Measurements from ENCODE around the gene NOD1.

Gene NOD1

GRCh38 chr7:30452280-30452930, 26.2 kb downstream of the NOD1 start:
- no peak for DNase-seq (ENCODE audit: low read depth)
- no peak for TF ChIP-seq CTCF (conservative IDR thresholded peaks at IDR 0.05; ENCODE audit: low read length)
- no peak overlapping the region for H3K4me3 ChIP-seq (ENCODE audit: low read length)

DNA sequence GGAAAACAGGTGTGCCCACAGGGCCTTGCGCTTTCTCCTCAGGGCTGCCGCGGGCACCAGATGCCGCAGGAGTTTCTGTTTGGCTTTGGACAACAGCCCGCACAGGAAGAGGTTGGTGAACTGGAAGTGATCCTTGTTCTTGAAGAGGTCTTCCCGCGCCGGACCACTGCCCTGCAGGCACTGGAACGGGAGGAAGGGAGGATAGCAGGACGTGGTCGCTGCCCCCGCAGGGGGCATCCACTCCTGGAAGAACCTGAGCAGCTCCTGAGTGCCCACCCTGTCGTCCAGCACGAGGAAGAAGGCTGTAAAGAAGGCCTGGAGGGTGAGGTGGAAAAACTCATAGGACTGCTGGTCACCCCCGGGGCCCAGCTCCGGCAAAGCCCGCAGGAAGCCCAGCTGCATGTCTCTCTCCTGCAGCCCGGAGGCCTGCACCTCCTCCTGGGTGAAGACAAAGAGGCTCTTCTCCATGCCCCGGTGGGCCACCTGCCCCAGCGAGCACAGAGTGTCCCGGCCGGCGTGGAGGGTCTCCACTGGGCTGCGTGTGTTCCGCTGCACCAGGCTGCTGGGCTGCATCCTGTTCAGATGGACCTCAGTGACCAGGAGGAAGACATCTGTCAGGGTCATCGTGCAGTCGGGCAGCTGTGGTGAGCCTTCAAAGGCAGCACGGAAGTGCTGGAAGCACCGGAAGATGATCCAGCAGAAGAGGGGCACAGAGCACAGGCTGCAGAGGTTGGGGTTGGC, 26.9 kb downstream of the NOD1 start:
- no peak overlapping the region for H3K4me3 ChIP-seq (ENCODE audit: low read length)
- no peak for TF ChIP-seq CTCF (conservative IDR thresholded peaks at IDR 0.05; ENCODE audit: low read length)
- no peak for DNase-seq (ENCODE audit: low read depth)

DNA sequence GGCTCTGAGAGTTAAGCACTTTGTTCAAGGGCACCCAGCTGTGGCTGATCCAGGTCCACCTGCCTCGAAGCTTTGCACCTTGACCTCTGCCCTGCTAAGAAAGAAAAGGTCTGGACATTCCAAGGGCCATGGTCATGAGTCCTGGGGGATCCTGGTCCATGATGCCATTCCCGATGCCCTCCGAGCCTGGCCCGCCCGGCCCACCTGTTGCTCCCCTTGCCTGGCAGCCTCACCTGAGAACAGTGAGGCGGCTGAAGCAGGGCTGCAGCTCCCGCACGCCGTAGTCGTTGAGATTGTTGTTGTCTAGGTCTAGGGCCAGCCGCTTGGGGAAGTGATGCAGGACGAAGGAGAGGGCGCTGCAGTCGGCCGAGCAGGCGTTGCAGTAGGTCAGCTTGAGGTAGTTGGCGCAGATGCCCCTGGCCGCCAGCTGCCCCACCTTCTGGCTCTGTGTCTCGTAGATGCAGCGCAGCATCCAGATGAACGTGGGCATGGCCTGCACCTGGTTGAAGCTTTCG, 27.5 kb downstream of the NOD1 start:
- no peak for DNase-seq (ENCODE audit: low read depth)
- H3K4me3 ChIP-seq (ENCODE audit: low read length), result no peak overlapping the region
- no peak for TF ChIP-seq CTCF (conservative IDR thresholded peaks at IDR 0.05; ENCODE audit: low read length)

- DNase-seq (ENCODE audit: low read depth), result no peak
- TF ChIP-seq CTCF (conservative IDR thresholded peaks at IDR 0.05; ENCODE audit: low read length), result no peak
- no peak overlapping the region for H3K4me3 ChIP-seq (ENCODE audit: low read length)
Observed at GRCh38 chr7:30450240-30450982, 28.2 kb downstream of the NOD1 start.

GRCh38 chr7:30448461-30449189, 30.0 kb downstream of the NOD1 start:
- DNase-seq (ENCODE audit: low read depth), result no peak
- TF ChIP-seq CTCF (conservative IDR thresholded peaks at IDR 0.05; ENCODE audit: low read length), result no peak
- no peak overlapping the region for H3K4me3 ChIP-seq (ENCODE audit: low read length)

- no peak overlapping the region for H3K4me3 ChIP-seq (ENCODE audit: low read length)
- no peak for TF ChIP-seq CTCF (conservative IDR thresholded peaks at IDR 0.05; ENCODE audit: low read length)
- no peak for DNase-seq (ENCODE audit: low read depth)
Observed at GRCh38 chr7:30447466-30447865, 31.1 kb downstream of the NOD1 start.
